Activated CD8-positive, alpha-beta T cell treated with anti-CD3 and anti-CD28 coated beads for 36 hours (primary cell): ENCODE measurements around the gene CELSR1. TPM values are rescaled to one million over a fixed set of nuclear protein-coding genes. Genes with fewer than 3 reads are reported as not detected.
"Not testable (repeated sequence)": the region's sequence is repeated elsewhere in the genome, so short reads cannot be mapped to it uniquely, and the experiment has no call there.

Experiments
- ATAC-seq: fragments of 200-7000 bp; cut with Tn5 transposase; one replicate; pipeline ENCODE4 v1.10.0; 2021; ENCODE audit warnings: mild to moderate bottlenecking, moderate library complexity
- CTCF ChIA-PET: fragments of 350-600 bp; sonication (Branson Sonifier 250); formaldehyde crosslinking; loops from one replicate; lab custom pipeline; 2021; ENCODE audit warnings: antibody characterized with exemption; lab: Charles Lee
- POLR2A ChIA-PET: fragments of 350-600 bp; sonication (Branson Sonifier 250); formaldehyde crosslinking; loops from one replicate; lab custom pipeline; 2021; ENCODE audit warnings: antibody characterized with exemption; lab: Charles Lee
- DNase-seq: peaks from one replicate; pipeline ENCODE4 v3.0.0-alpha.2; 2020
- H3K27ac Mint-ChIP-seq: one replicate; pipeline ENCODE4 v1.8.0; 2021; ENCODE audit warnings: mild to moderate bottlenecking, mixed read lengths
- H3K27me3 Mint-ChIP-seq: one replicate; pipeline ENCODE4 v1.8.0; 2021; ENCODE audit warnings: mixed read lengths
- H3K36me3 Mint-ChIP-seq: one replicate; pipeline ENCODE4 v1.8.0; 2021; ENCODE audit warnings: low read depth, mixed read lengths
- H3K4me1 Mint-ChIP-seq: one replicate; pipeline ENCODE4 v1.8.0; 2021; ENCODE audit warnings: low read depth, mixed read lengths
- H3K4me3 Mint-ChIP-seq: one replicate; pipeline ENCODE4 v1.8.0; 2021; ENCODE audit warnings: mild to moderate bottlenecking, moderate library complexity, mixed read lengths
- H3K9me3 Mint-ChIP-seq: one replicate; pipeline ENCODE4 v1.8.0; 2021; ENCODE audit warnings: mixed read lengths
- CTCF ChIP-seq: fragments of 200-600 bp; IDR thresholded peaks from one replicate; pipeline ENCODE4 v1.8.0; 2022; ENCODE audit warnings: antibody characterized with exemption, mild to moderate bottlenecking
- intact Hi-C: fragments of 100-400 bp; cut with micrococcal nuclease; formaldehyde crosslinking; loops from one replicate; pipeline ENCODE4 v1.10.0; 2022
- total RNA-seq, 2 experiments: library from RNA; stranded (reverse); gene quantifications; one replicate each; pipeline ENCODE4 v1.2.3, GENCODE V29; 2021

The CELSR1 gene
- total RNA-seq, 2 experiments from 2014 or later: 0.25 to 0.36 TPM

GRCh38 chr22:46315976-46316375, 221.4 kb downstream of the CELSR1 start:
- intact Hi-C loops: loop anchor here (2.0 kb wide), 1 partner anchor 193 kb away; no protein-coding TSS in a partner anchor
- Mint-ChIP-seq H3K27me3 (no peaks in the 10 kb centered on the region), H3K36me3 (peaks cover 35% of the 10 kb centered on the region), H3K4me3 (no peak overlapping the region), H3K9me3 (no peaks in the 10 kb centered on the region), H3K27ac (no peak overlapping the region), H3K4me1 (peaks cover 3% of the 10 kb centered on the region)
- no peak for DNase-seq
- no peak for ATAC-seq
- no peak for TF ChIP-seq CTCF
- ChIA-PET CTCF (interaction anchor here (0.7 to 3.1 kb wide), 6 partner anchors 21 to 322 kb away, joined by 3 to 23 read pairs (median 4); no protein-coding TSS in a partner anchor), POLR2A (no interaction called here)

- DNase-seq, H3K4me3 Mint-ChIP-seq, POLR2A ChIA-PET, H3K9me3 Mint-ChIP-seq, H3K27me3 Mint-ChIP-seq, H3K27ac Mint-ChIP-seq, intact Hi-C loops, H3K4me1 Mint-ChIP-seq, ATAC-seq: not testable (repeated sequence)
- peaks cover 37% of the 10 kb centered on the region for H3K36me3 Mint-ChIP-seq
- CTCF ChIA-PET: interaction anchor here (0.9 to 2.9 kb wide), 4 partner anchors 8 to 196 kb away, joined by 3 to 11 read pairs (median 4); no protein-coding TSS in a partner anchor
Measured at GRCh38 chr22:46312848-46313247, 224.6 kb downstream of the CELSR1 start.

- Mint-ChIP-seq H3K27ac (no peak overlapping the region), H3K4me3 (no peak overlapping the region), H3K36me3 (peaks cover 33% of the 10 kb centered on the region), H3K4me1 (peaks cover 4% of the 10 kb centered on the region), H3K27me3 (no peaks in the 10 kb centered on the region), H3K9me3 (no peaks in the 10 kb centered on the region)
- POLR2A ChIA-PET: interaction anchor here (0.9 kb wide), 1 partner anchor 242 kb away, joined by 3 read pairs; no protein-coding TSS in a partner anchor
- DNase-seq (no peak), ATAC-seq (no peak)
- CTCF ChIA-PET: interaction anchor here (0.8 to 2.9 kb wide), 6 partner anchors 9 to 306 kb away, joined by 3 to 11 read pairs (median 4); no protein-coding TSS in a partner anchor
- TF ChIP-seq CTCF: no peak
- intact Hi-C loops: no loop called here
Measured at GRCh38 chr22:46312056-46312455, 225.4 kb downstream of the CELSR1 start.

Other genes starting within 250 kb of the CELSR1 start
- 10 to 100 TPM; 39.4 to 41.4 TPM for gene GTSE1, start 240.8 kb downstream of the CELSR1 start, total RNA-seq
- 10 to 100 TPM; 87.2 to 98.1 TPM for gene TRMU, start 201.9 kb downstream of the CELSR1 start, total RNA-seq
- gene GRAMD4, start 82.8 kb upstream of the CELSR1 start, total RNA-seq: 10 to 100 TPM; 26.9 to 28.1 TPM
- 10 to 100 TPM; 38.4 to 41.8 TPM for gene CERK, start 200.6 kb upstream of the CELSR1 start, total RNA-seq
- gene TBC1D22A, start 225.0 kb upstream of the CELSR1 start, total RNA-seq: 10 to 100 TPM; 41.0 to 42.8 TPM